Left cardiac atrium (tissue), 4 donors: ENCODE data around the gene TKT. TPM values are rescaled to one million over a fixed set of nuclear protein-coding genes. Genes with fewer than 3 reads are reported as not detected.
A peak's percentile ranks its signal among the peaks of the same experiment; 100 is the strongest.
"Not testable (repeated sequence)": the region's sequence is repeated elsewhere in the genome, so short reads cannot be mapped to it uniquely, and the experiment has no call there.

Experiments
- ATAC-seq, 2 donors: fragments of 200-7000 bp; cut with Tn5 transposase; one replicate each; pipeline ENCODE4 v1.9.1; 2020; ENCODE audit warnings: mild to moderate bottlenecking in 2 of 2, moderate library complexity in 2 of 2
- DNase-seq: peaks from one replicate; pipeline ENCODE4 v3.0.0-alpha.2; 2020
- intact Hi-C, 2 donors: fragments of 100-400 bp; cut with DNase I; formaldehyde crosslinking; loops; one replicate each; pipeline versions ENCODE4 v1.14.1 to v1.15.1; 2022 to 2023
- long read RNA-seq: library from polyadenylated mRNA; unstranded; transcript quantifications from one replicate; pipeline ENCODE4 v2.0.0, GENCODE V29; 2021
- total RNA-seq, 2 donors: library from RNA; stranded (reverse); fragmentation: NEBNext Ultra II Directional; extraction: Animal tissue kit (Norgen Biotek cat#: 25700); gene quantifications; one replicate each; pipeline ENCODE4 v1.2.1, GENCODE V29; 2021
- donor health status: DM: no; HTN: yes; CAD: no.
- donor health status: DM: no; HTN: yes; CAD: no; lungs with severe emphysema.
- donor health status: DM: yes; HTN: yes; CAD: no.
- donor health status: Dilated cardiomyopathy.

Gene TKT, protein sequence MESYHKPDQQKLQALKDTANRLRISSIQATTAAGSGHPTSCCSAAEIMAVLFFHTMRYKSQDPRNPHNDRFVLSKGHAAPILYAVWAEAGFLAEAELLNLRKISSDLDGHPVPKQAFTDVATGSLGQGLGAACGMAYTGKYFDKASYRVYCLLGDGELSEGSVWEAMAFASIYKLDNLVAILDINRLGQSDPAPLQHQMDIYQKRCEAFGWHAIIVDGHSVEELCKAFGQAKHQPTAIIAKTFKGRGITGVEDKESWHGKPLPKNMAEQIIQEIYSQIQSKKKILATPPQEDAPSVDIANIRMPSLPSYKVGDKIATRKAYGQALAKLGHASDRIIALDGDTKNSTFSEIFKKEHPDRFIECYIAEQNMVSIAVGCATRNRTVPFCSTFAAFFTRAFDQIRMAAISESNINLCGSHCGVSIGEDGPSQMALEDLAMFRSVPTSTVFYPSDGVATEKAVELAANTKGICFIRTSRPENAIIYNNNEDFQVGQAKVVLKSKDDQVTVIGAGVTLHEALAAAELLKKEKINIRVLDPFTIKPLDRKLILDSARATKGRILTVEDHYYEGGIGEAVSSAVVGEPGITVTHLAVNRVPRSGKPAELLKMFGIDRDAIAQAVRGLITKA
- 10 to 100 TPM; 91.0 to 92.4 TPM for total RNA-seq
- long read RNA-seq, transcript TKT-208 (14 exons, 3,010 nt), result major isoform, 62 of 83 reads
- long read RNA-seq, partial matches to known transcripts, result 11 of 83 reads
- long read RNA-seq, other reads (novel, unspliced or antisense), result 8 of 83 reads

DNA sequence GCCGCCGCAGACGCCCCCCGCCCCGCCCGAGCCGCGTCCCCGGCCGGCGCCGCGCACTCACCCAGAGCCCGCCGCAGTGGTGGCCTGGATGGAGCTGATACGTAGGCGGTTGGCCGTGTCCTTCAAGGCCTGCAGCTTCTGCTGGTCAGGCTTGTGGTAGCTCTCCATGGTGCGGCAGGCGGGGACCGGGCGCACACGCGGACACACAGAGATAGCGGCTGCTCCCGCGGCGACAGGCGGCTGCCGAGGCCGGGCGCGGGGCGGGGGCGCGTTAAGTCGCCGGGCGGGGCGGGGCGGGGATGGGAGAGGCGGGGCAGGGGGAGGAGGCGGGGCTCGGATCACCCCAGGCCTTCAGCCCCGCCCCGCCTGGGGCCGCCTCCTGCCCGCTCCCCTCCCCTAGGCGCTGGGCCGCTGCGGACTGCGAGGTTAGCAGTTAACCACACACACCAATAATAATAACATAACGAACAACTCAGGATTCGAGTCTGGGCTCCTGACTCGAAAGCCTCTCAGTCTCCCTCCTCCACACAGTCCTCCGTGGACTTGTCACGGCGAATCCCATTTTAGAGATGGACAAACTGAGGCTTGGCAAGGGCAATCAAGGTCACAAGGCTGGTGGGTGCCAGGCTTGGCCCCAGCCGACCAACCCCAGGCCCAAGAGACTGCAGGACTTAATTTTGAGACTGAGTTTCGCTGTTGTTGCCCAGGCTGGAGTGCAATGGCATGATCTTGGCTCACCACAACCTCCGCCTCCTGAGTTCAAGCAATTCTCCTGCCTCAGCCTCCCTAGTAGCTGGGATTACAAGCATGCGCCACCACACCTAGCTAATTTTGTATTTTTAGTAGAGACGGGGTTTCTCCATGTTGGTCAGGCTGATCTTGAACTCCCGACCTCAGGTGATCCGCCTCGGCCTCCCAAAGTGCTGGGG, at the start of gene TKT:
Gene TKT (minus strand): TSS at position 248 of the 929 bp plus-strand sequence. CDS start 80 bp downstream, at position 168.
- DNase-seq (peak; percentile 89), ATAC-seq (peak; percentile 87 to 91)
- intact Hi-C loops, result no loop called here

- ATAC-seq, result peak; percentile 36 to 54
- DNase-seq, result no peak
- intact Hi-C loops, result loop anchor here in 1 of 2 donors (5.0 kb wide), 1 partner anchor 408 kb away; no protein-coding TSS in a partner anchor
These were observed 48.1 kb upstream of the TKT start for GRCh38 chr3:53303957-53304356.

GRCh38 chr3:53303549-53303948, 47.7 kb upstream of the TKT start:
- peak; percentile 76 to 89 for ATAC-seq
- DNase-seq, result peak; percentile 46
- intact Hi-C loops, result loop anchor here in 1 of 2 donors (5.0 kb wide), 1 partner anchor 409 kb away; no protein-coding TSS in a partner anchor

DNA sequence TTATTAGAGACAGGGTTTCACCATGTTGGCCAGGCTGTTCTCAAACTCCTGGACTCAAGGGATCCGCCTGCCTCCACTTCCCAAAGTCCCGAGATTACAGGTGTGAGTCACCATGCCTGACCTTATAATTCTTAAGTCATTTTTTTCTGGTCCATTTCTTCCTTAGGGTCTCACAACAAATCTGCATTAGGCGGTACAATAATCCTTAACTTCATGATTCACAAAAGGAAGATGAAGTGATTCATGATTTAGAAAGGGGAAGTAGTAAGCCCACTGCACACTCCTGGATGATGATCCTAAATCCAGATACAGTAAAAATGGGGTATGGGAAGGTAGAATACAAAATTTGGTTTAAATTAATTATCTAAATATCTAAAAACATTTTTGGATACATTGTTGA, 45.0 kb upstream of the TKT start:
- no peak for DNase-seq
- no peak for ATAC-seq
- intact Hi-C loops, result loop anchor here in 1 of 2 donors (5.0 kb wide), 1 partner anchor 411 kb away; no protein-coding TSS in a partner anchor

GRCh38 chr3:53299611-53300023, 43.8 kb upstream of the TKT start:
- intact Hi-C loops, result loop anchor here in 1 of 2 donors (5.0 to 10.0 kb wide), 2 partner anchors 195 to 413 kb away; partner anchors contain the start of gene CACNA1D
- DNase-seq, result not testable (repeated sequence)
- peak; percentile 54 to 64 for ATAC-seq

DNA sequence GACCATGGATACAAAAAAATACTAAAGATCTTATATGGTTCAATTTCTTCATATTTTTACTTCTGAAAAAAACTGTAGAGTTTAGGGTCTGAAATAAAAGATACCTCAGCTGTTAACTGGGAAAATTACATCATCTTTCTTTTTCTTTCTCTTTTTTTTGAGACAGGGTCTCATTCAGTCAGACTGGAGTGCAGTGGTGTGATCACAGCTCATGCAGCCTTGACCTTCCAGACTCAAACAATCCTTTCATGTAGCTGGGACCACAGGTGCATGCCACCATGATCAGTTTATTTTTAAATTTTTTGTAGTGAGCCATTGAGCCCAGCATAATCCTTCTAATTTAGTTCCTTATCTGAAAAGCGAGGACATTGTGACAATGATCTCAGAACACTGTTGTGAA, 39.6 kb upstream of the TKT start:
- intact Hi-C loops, result loop anchor here in 1 of 2 donors (10.0 kb wide), 1 partner anchor 199 kb away; the partner anchor contains the start of gene CACNA1D
- ATAC-seq, result no peak
- DNase-seq, result no peak

GRCh38 chr3:53293867-53294266, 38.0 kb upstream of the TKT start:
- ATAC-seq (peak; percentile 51 to 72), DNase-seq (no peak)
- intact Hi-C loops, result loop anchor here in 1 of 2 donors (10.0 kb wide), 1 partner anchor 201 kb away; the partner anchor contains the start of gene CACNA1D

GRCh38 chr3:53288214-53288613, 32.4 kb upstream of the TKT start:
- intact Hi-C loops, result no loop called here
- DNase-seq (no peak), ATAC-seq (no peak)

- no peak for DNase-seq
- intact Hi-C loops, result no loop called here
- peak in 1 of 2 donors; percentile 61 for ATAC-seq
These were observed 31.4 kb upstream of the TKT start for GRCh38 chr3:53287131-53287629.

GRCh38 chr3:53286727-53287126, 30.9 kb upstream of the TKT start:
- intact Hi-C loops, result no loop called here
- no peak for DNase-seq
- ATAC-seq, result no peak

GRCh38 chr3:53282581-53282980, 26.8 kb upstream of the TKT start:
- ATAC-seq, result no peak
- no peak for DNase-seq
- intact Hi-C loops, result no loop called here

- DNase-seq, result no peak
These were observed 22.8 kb upstream of the TKT start for GRCh38 chr3:53278667-53279066.

GRCh38 chr3:53274938-53275605, 19.2 kb upstream of the TKT start:
- intact Hi-C loops, result no loop called here
- ATAC-seq, result no peak
- DNase-seq, result no peak

More at GRCh38 chr3:53278667-53279066, 22.8 kb upstream of the TKT start:
- intact Hi-C loops, result no loop called here
- ATAC-seq, result no peak

DNA sequence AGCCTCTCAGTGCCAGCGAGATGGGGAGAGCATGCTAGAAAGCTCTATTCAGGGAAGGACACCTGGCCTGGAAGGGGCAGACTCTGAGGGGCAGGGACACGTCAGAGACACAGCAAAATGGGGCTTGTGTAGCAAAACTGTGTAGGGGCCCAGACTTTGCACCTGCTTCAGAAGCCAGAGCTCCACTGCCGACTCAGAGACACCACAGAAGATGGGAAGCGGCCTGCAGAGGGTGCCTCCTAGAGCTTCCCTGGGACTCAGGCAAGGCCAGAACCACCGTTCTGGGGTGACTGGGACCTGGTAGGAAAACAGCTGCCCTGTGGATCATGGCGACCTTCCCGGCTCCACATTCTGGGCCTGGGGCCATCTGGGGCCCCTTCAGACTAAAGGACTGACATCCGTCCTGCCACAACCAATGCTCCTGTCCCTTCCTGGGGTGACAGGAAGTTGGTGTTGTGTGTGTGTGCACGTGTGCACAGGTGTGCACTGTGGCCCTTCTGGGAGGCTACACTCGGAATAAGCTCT, 17.4 kb upstream of the TKT start:
- DNase-seq, result no peak
- no peak for ATAC-seq
- intact Hi-C loops, result no loop called here

DNA sequence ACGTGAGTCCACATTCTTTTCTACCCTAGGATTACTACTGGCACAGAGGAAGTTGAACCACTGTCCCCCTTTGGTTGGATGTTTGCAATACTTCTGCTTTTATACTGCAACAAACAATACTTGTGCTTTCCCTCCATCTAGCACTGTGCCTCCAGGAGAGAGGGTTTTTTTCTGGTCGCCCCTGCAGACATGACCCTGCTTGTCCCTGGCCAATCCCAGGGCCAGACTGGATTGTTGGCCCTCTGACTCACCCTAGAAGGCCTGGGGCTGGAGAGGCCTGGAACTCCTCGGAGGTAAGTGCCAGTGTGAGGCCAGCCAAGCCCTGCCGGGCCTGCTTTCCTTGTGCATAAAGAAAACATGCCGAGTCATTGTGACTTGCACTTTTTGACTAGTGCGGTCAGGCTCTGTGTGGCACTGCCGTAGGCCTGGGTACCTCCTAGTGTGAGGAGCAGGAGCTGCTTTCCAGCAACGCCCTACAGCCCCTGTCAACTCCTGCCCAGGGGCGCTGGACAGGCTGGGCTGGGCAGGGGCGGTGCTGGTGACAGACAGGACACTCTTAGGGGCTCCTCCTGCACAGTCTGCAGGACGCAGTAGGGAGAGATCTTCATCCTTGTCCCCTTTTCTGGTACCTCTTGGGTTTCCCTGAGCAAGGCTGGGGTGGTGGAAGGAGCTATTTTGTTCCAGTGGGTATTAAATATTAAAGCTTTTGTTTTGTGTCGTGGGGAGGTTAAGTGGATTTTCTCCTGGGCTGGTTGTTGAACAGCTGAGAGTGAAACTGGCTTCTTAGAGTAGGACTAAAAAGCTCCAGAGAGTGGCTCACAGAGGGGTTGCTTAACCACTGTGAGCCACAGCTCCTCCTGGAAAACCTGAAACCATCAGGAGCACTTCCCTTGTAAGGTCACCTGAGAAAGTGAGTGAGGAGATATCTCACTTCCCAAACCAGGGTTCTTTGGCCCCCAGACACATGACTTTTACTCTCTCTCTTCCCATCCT, 14.4 kb upstream of the TKT start:
- peak; percentile 96 to 97 for ATAC-seq
- intact Hi-C loops, result no loop called here
- DNase-seq, result peak; percentile 87

DNA sequence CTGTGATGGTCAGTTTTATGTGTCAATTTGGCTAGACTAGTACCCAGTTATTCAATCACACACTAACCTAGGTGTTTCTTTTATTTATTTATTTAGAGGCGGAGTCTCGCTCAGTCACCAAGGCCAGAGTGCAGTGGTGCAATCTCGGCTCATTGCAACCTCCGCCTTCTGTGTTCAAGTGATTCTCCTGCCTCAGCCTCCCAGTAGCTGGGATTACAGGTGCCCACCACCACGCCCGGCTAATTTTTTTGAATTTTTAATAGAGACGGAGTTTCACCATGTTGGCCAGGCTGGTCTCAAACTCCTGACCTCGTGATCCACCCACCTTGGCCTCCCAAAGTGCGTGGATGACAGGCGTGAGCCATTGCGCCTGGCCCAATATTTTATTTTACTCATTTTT, 13.4 kb upstream of the TKT start:
- ATAC-seq, DNase-seq, intact Hi-C loops: not testable (repeated sequence)

DNA sequence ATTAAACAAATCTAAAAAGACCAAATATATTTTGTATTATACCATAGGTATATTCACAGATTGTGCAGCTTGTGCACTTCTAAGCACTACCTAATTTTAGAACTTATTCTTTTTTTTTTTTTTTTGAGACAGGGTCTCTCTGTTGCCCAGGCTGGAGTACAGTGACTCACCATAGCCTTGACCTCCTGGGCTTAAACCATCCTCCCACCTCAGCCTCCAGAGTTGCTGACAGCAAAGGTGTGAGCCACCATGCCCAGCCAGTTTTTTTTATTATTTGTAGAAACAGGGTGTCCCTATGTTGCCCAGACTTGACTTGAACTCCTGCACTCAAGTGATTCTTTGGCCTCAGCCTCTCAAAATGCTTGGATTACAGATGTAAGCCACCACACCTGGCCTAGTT, 11.9 kb upstream of the TKT start:
- intact Hi-C loops, result no loop called here
- no peak for ATAC-seq
- DNase-seq, result no peak
